ENCODE measurements around the gene RAB27A. TPM values are rescaled to one million over a fixed set of nuclear protein-coding genes. Genes with fewer than 3 reads are reported as not detected.
"Not testable (repeated sequence)": the region's sequence is repeated elsewhere in the genome, so short reads cannot be mapped to it uniquely, and the experiment has no call there.

RAB27A gene
- total RNA-seq, 2 donors from 2014 or later = 27.6 to 50.6 TPM

DNA sequence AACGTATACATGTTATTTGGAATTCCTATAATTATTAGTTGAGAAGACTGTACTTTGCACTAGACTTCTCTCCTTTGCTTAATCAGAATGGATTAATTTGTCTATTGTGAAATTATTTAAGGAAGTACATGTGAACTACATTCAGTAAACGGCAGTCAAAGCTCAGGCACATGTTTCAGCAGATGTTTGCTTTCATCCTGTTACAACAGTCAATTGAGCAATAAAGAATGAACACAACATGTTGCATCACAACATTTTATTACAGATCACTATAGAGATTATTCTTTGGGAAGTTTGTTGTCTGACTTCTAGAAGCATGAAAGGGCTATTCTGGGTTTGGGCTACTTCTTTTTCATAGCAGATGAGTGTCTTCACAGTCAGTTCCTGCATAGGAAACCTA, 39.2 kb downstream of the RAB27A start:
- intact Hi-C loops (cut with DNase I) = no loop called here
- Histone ChIP-seq H3K36me3 (no peaks in the 10 kb centered on the region), H3K27me3 (replicated peaks; ENCODE audit: insufficient read depth) (no peaks in the 10 kb centered on the region), H3K4me1 (replicated peaks) (peaks cover 13% of the 10 kb centered on the region), H3K27ac (peak overlapping the region in 1 of 2 donors; percentile 61), H3K9me3 (no peaks in the 10 kb centered on the region), H3K4me3 (no peak overlapping the region)
- DNase-seq (ENCODE audit: low spot score) = peak; percentile 42
- WGBS = 38% methylated on average over 2 of the region's 2 CpGs
- TF ChIP-seq POLR2A (IDR thresholded peaks at IDR 0.05) = no peak
- TF ChIP-seq POLR2AphosphoS5 (IDR thresholded peaks at IDR 0.05) = peak; percentile 90
- TF ChIP-seq, protein P1, sequence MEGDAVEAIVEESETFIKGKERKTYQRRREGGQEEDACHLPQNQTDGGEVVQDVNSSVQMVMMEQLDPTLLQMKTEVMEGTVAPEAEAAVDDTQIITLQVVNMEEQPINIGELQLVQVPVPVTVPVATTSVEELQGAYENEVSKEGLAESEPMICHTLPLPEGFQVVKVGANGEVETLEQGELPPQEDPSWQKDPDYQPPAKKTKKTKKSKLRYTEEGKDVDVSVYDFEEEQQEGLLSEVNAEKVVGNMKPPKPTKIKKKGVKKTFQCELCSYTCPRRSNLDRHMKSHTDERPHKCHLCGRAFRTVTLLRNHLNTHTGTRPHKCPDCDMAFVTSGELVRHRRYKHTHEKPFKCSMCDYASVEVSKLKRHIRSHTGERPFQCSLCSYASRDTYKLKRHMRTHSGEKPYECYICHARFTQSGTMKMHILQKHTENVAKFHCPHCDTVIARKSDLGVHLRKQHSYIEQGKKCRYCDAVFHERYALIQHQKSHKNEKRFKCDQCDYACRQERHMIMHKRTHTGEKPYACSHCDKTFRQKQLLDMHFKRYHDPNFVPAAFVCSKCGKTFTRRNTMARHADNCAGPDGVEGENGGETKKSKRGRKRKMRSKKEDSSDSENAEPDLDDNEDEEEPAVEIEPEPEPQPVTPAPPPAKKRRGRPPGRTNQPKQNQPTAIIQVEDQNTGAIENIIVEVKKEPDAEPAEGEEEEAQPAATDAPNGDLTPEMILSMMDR (IDR thresholded peaks at IDR 0.05) = no peak

DNA sequence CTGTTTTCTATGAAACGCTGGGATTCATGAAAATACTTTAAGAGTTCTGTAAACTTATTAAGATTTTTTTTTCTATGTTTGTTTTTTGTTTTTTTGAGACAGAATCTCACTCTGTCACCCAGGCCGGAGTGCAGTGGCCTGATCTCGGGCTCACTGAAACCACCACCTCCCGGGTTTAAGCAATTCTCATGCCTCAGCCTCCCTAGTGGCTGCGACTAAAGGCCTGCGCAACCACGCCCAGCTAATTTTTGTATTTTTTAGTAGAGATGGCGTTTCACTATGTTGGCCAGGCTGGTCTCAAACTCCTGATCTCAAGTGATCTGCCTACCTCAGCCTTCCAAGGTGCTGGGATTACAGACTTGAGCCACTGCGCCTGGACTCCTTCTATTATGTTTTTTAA, 39.7 kb downstream of the RAB27A start:
- H3K9me3 ChIP-seq; DNase-seq (ENCODE audit: low spot score); H3K4me1 ChIP-seq (replicated peaks); intact Hi-C loops (cut with DNase I); H3K27me3 ChIP-seq (replicated peaks; ENCODE audit: insufficient read depth); H3K36me3 ChIP-seq; H3K4me3 ChIP-seq: not testable (repeated sequence)
- 88% methylated on average over 9 of the region's 9 CpGs for WGBS
- H3K27ac ChIP-seq = peak overlapping the region in 1 of 2 donors; percentile 61

DNA sequence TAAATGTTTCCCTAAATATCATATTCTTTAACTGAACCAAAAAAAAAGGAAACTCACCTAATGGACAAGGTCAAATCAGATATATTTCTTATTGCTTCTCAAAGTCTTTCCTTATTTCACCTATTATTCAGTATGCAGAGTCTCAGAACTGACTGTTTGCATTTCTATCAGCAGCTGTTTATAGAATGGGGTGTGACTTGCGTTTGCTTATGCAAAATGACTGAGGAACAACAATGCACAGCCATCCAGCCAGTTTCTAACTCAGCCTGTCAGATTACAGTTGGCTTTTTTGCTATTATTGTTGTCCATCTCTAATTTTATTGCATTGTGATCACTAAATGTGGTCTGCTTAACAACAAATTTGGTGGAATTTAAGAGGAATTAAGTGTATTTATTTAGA, 40.7 kb downstream of the RAB27A start:
- peaks cover 9% of the 10 kb centered on the region for H3K4me1 ChIP-seq (replicated peaks)
- intact Hi-C loops (cut with DNase I) = no loop called here
- H3K9me3 ChIP-seq = no peaks in the 10 kb centered on the region
- DNase-seq (ENCODE audit: low spot score) = no peak
- 66% methylated on average over 1 of the region's 1 CpG for WGBS
- TF ChIP-seq POLR2A (IDR thresholded peaks at IDR 0.05) = no peak
- TF ChIP-seq, protein P1 (IDR thresholded peaks at IDR 0.05) = no peak
- peak; percentile 47 for TF ChIP-seq POLR2AphosphoS5 (IDR thresholded peaks at IDR 0.05)
- H3K36me3 ChIP-seq = no peaks in the 10 kb centered on the region
- H3K4me3 ChIP-seq = no peak overlapping the region
- H3K27me3 ChIP-seq (replicated peaks; ENCODE audit: insufficient read depth) = no peaks in the 10 kb centered on the region
- H3K27ac ChIP-seq = peak overlapping the region in 1 of 2 donors; percentile 61

DNA sequence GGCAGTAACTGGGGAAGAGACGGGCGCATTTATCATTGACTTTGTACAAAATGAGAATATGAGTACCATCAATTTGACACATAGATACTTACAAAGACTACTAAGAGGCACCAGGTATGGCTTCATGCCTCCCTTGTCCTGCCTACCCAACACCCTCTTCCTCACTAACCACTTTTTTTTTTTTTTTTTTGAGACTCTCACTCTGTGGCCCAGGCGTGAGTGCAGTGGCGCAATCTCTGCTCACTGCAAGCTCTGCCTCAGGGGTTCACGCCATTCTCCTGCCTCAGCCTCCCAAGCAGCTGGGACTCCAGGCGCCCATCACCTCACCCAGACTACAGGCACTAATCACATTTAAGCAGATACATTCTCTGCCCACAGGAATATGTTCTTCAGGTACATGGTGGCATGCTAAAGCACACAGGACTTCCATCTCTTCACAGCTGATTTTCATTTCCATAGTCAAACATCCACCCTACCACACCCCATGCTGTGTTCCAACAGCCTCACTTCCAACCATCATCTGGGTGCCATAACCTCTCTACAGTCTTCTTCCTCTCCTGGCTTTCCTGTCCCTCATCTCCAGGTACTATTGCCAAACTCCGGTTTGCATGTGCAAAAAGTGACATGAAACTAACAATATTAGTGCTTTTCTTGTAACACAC, 41.7 kb downstream of the RAB27A start:
- WGBS = 89% methylated on average over 7 of the region's 7 CpGs
- peaks cover 9% of the 10 kb centered on the region for H3K4me1 ChIP-seq (replicated peaks)
- intact Hi-C loops (cut with DNase I) = no loop called here
- peak overlapping the region in 1 of 2 donors; percentile 61 for H3K27ac ChIP-seq
- no peaks in the 10 kb centered on the region for H3K9me3 ChIP-seq
- no peaks in the 10 kb centered on the region for H3K27me3 ChIP-seq (replicated peaks; ENCODE audit: insufficient read depth)
- TF ChIP-seq POLR2AphosphoS5 (IDR thresholded peaks at IDR 0.05) (no peak), POLR2A (IDR thresholded peaks at IDR 0.05) (no peak)
- TF ChIP-seq, protein P1 (IDR thresholded peaks at IDR 0.05) = no peak
- H3K4me3 ChIP-seq = no peak overlapping the region
- H3K36me3 ChIP-seq = no peaks in the 10 kb centered on the region
- no peak for DNase-seq (ENCODE audit: low spot score)

DNA sequence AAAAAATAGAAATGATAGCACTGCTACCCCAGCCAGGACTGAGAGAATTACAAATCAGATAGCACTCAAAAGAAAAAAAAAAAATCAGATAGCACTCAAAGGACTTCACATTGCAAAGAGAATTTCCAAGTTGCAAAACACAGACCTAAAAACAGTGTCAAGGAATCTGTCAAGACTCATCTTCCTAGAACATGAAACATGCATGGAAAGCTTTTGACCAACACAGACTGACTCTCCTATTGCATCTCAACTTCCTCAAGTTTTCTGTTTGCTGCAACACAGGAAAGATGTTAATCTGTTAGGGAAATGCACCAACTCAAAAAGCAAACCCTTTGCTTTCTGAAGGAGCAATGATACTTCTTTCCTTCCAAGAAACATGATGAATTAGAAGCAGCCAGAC, 42.3 kb downstream of the RAB27A start:
- peak overlapping the region in 1 of 2 donors; percentile 61 for H3K27ac ChIP-seq
- intact Hi-C loops (cut with DNase I) = no loop called here
- DNase-seq (ENCODE audit: low spot score) = no peak
- H3K36me3 ChIP-seq = no peaks in the 10 kb centered on the region
- H3K9me3 ChIP-seq = no peaks in the 10 kb centered on the region
- no peaks in the 10 kb centered on the region for H3K27me3 ChIP-seq (replicated peaks; ENCODE audit: insufficient read depth)
- peak; percentile 34 for TF ChIP-seq POLR2AphosphoS5 (IDR thresholded peaks at IDR 0.05)
- TF ChIP-seq, protein P1 (IDR thresholded peaks at IDR 0.05) = no peak
- no peak overlapping the region for H3K4me3 ChIP-seq
- H3K4me1 ChIP-seq (replicated peaks) = peaks cover 9% of the 10 kb centered on the region

All from prostate gland (tissue), 2 donors.